ENCODE results near the gene LY6G6C.

Gene LY6G6C

GRCh38 chr6:31680226-31681134 lies 41.1 kb downstream of the LY6G6C start, which contains the start of gene LY6G5C:
Gene LY6G5C (minus strand): TSS chr6:31681067. CDS start chr6:31680373, 694 bp downstream.
- no peak within 1 kb of the TSS for H2AFZ ChIP-seq (ENCODE audit: low read length)
- no peak within 1 kb of the TSS for H3K27ac ChIP-seq (ENCODE audit: low read depth, low read length, poor library complexity, severe bottlenecking)
- no peak for TF ChIP-seq EZH2 (IDR thresholded peaks at IDR 0.05; ENCODE audit: borderline replicate concordance, low read length)
- peak; percentile 52 for TF ChIP-seq CTCF (IDR thresholded peaks at IDR 0.05; ENCODE audit: low read length)
- H3K4me1 ChIP-seq (ENCODE audit: insufficient read depth, low read length, severe bottlenecking) = peaks cover 16% of the 10 kb centered on the region
- H3K9ac ChIP-seq (ENCODE audit: low read length) = peak within 1 kb of the TSS; percentile 30; the same call in 1 of the 2 replicates
- no peaks in the 10 kb centered on the region for H3K79me2 ChIP-seq (ENCODE audit: insufficient read depth, low read length)
- no peaks in the 10 kb centered on the region for H3K27me3 ChIP-seq (ENCODE audit: insufficient read depth, low read length)
- H3F3A ChIP-seq (ENCODE audit: insufficient read depth, low read length) = no peaks in the 10 kb centered on the region
- H3K4me2 ChIP-seq (ENCODE audit: low read length) = peak within 1 kb of the TSS; percentile 69
- H3K36me3 ChIP-seq (ENCODE audit: insufficient read depth, low read length) = no peaks in the 10 kb centered on the region
- no peaks in the 10 kb centered on the region for H3K9me2 ChIP-seq (ENCODE audit: low read depth, low read length)
- H3K9me3 ChIP-seq (ENCODE audit: low read length) = no peaks in the 10 kb centered on the region
- H3K4me3 ChIP-seq (ENCODE audit: low read depth, low read length, poor library complexity, severe bottlenecking) = peak within 1 kb of the TSS; percentile 49
- H4K20me1 ChIP-seq (ENCODE audit: insufficient read depth, low read length) = no peaks in the 10 kb centered on the region

GRCh38 chr6:31677955-31678354 lies 43.6 kb downstream of the LY6G6C start:
- Histone ChIP-seq H3K4me2 (ENCODE audit: low read length) (no peak overlapping the region), H3K27me3 (ENCODE audit: insufficient read depth, low read length) (no peaks in the 10 kb centered on the region), H3K27ac (ENCODE audit: low read depth, low read length, poor library complexity, severe bottlenecking) (no peak overlapping the region), H2AFZ (ENCODE audit: low read length) (no peak overlapping the region), H4K20me1 (ENCODE audit: insufficient read depth, low read length) (no peaks in the 10 kb centered on the region), H3K79me2 (ENCODE audit: insufficient read depth, low read length) (no peaks in the 10 kb centered on the region), H3K9ac (ENCODE audit: low read length) (no peak overlapping the region), H3F3A (ENCODE audit: insufficient read depth, low read length) (no peaks in the 10 kb centered on the region), H3K4me3 (ENCODE audit: low read depth, low read length, poor library complexity, severe bottlenecking) (no peak overlapping the region), H3K9me2 (ENCODE audit: low read depth, low read length) (no peaks in the 10 kb centered on the region), H3K9me3 (ENCODE audit: low read length) (no peaks in the 10 kb centered on the region), H3K4me1 (ENCODE audit: insufficient read depth, low read length, severe bottlenecking) (peaks cover 16% of the 10 kb centered on the region), H3K36me3 (ENCODE audit: insufficient read depth, low read length) (peaks cover 6% of the 10 kb centered on the region)
- TF ChIP-seq EZH2 (IDR thresholded peaks at IDR 0.05; ENCODE audit: borderline replicate concordance, low read length) (no peak), CTCF (IDR thresholded peaks at IDR 0.05; ENCODE audit: low read length) (no peak)

GRCh38 chr6:31676904-31677303 lies 44.6 kb downstream of the LY6G6C start:
- Histone ChIP-seq H4K20me1 (ENCODE audit: insufficient read depth, low read length) (no peaks in the 10 kb centered on the region), H3K27ac (ENCODE audit: low read depth, low read length, poor library complexity, severe bottlenecking) (no peak overlapping the region), H3K4me3 (ENCODE audit: low read depth, low read length, poor library complexity, severe bottlenecking) (no peak overlapping the region), H3K9ac (ENCODE audit: low read length) (no peak overlapping the region), H3K79me2 (ENCODE audit: insufficient read depth, low read length) (no peaks in the 10 kb centered on the region), H3K9me3 (ENCODE audit: low read length) (no peaks in the 10 kb centered on the region), H3K27me3 (ENCODE audit: insufficient read depth, low read length) (no peaks in the 10 kb centered on the region), H2AFZ (ENCODE audit: low read length) (no peak overlapping the region), H3F3A (ENCODE audit: insufficient read depth, low read length) (no peaks in the 10 kb centered on the region), H3K4me2 (ENCODE audit: low read length) (no peak overlapping the region), H3K36me3 (ENCODE audit: insufficient read depth, low read length) (peaks cover 16% of the 10 kb centered on the region), H3K9me2 (ENCODE audit: low read depth, low read length) (no peaks in the 10 kb centered on the region), H3K4me1 (ENCODE audit: insufficient read depth, low read length, severe bottlenecking) (peaks cover 16% of the 10 kb centered on the region)
- TF ChIP-seq EZH2 (IDR thresholded peaks at IDR 0.05; ENCODE audit: borderline replicate concordance, low read length) (no peak), CTCF (IDR thresholded peaks at IDR 0.05; ENCODE audit: low read length) (no peak)
